Measurements from ENCODE around the gene ATP9B. TPM values are rescaled to one million over a fixed set of nuclear protein-coding genes. Genes with fewer than 3 reads are reported as not detected.

The ATP9B gene
- total RNA-seq, 1 experiment from 2014 or later: 11.7 TPM

DNA sequence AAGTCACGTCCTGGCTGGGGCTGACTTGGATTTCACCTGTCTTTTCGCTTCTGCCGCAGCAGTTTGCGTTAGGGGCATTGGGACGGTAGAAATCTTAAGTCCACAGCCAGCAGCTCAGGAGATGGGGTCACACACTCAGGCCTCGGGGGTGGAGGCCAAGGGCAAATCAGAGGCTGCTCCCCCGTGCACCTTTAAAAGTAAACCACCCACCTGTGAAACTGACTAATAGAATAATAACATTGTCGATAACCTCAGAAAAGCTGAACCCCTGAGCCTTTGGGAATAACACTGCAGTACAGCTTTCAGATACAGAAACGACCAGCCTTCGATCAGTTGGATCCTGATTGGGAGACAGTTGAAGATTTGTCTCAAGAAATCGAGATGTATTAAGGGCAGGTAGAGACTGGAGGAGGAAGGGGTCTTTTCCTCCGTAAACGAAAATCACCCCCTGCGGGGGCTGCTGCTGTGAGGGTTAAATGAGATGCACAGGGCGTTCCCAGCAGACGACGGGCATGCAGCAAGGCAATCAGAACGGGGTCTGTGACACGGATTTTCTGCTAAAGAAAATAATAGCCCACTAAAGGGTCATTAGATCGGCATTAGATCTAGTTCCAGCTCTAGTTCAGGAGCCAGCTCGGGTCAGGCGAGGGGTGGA is 310.2 kb downstream of the ATP9B start:
- Histone ChIP-seq H3K4me3 (no peak overlapping the region), H3K9me3 (no peaks in the 10 kb centered on the region), H3K36me3 (no peaks in the 10 kb centered on the region), H3K27me3 (no peaks in the 10 kb centered on the region)
- DNase-seq: no peak

DNA sequence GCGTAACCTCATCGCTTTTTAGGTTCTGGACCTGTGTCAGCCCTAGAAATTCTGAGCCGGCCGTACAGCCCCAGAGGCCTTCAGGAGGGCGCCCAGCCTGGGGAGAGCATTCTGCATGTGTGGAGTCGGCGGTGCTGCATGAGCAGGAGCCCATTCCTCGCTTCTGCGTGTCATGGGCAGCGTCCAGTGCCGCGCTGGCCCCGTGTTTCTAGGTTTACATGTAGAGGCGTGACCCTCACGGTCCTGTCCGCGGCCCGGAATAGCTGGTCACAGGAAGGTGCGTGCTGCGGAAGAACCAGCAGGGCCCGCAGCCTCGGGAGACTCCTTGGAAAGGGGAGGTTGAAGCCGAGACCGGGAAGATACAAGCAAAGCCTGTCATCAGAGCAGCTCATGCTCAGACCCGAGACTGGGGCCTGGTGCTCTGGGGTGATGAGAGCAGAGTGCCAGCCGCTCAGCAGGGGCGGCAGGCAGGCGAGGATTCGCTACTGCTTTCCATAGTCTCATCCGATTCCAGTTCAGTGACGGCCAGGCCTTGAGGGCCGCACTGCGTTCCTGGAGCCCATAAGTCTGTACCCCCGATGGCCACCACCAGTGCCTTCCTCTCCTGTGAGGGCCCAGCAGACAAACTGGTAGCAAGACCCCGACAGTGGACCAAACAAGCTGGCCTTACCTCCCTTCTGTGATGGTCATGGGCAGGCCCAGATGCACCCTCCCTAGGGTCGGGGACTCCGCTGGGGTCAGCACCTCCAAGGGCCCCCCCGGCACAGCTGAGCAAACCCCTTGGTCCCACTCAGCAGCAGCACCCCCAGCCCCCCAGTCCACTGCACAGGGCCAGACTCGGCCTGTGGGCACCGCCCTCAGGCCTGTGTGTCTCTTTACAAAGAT is 311.0 kb downstream of the ATP9B start:
- Histone ChIP-seq H3K4me3 (no peak overlapping the region), H3K27me3 (no peaks in the 10 kb centered on the region), H3K9me3 (no peaks in the 10 kb centered on the region), H3K36me3 (no peaks in the 10 kb centered on the region)
- DNase-seq: no peak

DNA sequence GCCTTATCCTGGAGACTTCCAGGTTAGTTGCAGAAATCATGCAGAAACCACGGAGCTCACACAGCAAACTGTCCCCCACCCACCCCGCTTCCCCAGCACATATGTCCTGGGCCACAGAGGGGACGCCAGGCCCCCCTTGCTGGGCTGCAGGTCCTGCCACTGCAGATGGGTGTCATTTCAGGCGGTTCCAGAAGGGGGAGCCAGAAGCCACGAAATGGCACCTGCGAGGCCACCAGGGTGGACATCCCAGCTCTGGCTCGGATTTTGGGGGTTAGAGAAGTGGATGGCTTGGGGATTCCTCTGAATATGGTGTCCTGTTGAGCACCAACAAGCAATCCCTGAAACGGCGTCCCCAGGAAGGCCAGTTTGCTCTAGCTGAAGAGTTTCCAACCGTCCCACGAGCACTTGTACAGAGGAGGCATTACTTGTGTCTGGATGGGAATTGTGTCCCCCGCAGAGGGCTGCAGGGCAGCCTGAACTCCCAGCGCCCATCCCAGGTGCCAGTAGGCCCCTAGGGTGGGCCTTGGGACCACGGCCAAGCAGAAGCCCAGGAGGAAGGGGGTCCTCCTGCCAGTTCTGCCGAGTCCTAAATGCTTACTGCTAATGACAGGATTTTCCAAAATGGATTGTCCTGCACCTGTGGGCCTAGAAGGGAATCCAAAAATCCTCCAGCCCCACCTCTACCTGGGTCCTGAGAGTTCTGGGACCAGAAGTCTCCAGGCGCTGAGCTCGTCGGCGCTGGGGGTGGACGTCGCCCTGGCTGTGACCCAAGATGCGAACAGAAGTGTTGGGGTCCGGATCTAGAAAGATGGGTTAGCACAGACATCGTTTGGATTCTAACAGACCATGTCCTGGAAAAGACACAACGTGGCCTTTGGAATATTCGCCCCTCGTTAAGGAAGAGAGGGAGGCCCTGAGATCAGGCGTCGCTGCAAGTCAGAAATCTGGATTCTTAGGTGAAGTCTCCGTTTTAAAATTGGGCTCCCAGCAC is 311.9 kb downstream of the ATP9B start:
- Histone ChIP-seq H3K27me3 (no peaks in the 10 kb centered on the region), H3K9me3 (no peaks in the 10 kb centered on the region), H3K36me3 (no peaks in the 10 kb centered on the region), H3K4me3 (no peak overlapping the region)
- peak; percentile 27 for DNase-seq

DNA sequence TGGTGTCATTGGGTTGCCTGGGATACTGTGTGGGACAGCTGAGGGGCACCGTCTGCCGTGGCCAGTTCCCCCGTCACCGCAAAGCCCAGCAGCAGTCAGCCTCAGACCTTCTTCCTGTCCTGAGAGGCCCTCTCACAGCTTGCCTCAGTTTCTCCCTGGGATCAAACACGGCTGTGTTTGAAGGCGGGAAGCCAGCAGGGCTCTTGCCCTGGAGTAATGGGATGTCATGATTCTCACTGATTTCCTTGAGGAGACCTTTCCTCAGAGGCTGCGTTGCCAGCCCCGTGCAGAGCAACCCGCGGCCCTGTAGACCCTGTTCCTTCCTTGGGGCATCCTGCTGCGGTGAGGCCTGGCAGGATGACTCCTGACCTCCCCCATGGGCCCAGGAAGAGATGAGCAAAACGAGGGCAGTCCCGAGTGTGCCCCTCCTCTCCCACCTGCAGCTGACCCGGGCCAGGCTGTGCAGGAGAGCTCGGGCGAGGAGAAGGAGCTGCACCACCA is 312.7 kb downstream of the ATP9B start:
- H3K4me3 ChIP-seq: no peak overlapping the region
- DNase-seq: no peak
- H3K27me3 ChIP-seq: no peaks in the 10 kb centered on the region
- no peaks in the 10 kb centered on the region for H3K36me3 ChIP-seq
- H3K9me3 ChIP-seq: no peaks in the 10 kb centered on the region

DNA sequence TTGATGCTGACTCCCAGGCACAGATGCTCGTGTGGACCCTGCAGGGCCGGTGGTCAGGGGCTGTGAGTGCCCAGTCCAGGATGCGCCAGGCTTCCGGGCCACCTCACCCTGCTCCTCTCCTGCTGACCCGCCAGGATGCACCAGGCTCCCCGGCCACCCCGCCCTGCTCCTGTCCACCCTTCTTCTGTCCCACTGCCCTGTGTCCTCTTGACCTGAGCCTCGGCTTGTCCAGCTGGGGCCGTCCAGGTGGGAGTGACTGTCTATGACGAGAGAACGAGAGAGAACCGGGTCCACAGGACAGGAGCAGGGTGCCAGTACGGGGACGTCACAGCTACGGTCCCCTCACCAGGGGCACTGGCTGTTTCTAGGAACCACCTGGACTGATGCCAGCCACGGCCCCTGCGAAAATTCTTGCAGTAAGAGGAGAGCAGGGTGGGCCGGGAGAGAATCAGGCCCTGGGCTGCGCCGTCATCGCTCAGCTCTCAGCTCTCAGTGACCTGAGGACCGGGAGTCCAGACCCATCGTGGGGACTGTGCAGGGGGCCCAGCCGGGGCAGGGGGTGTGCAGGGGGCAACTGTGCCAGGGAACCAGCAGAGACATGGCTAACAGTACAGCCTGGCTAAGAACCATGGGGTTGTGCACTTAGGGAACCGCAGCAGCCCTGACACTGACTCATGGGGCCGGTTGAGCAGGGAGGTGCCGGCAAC is 313.6 kb downstream of the ATP9B start:
- no peaks in the 10 kb centered on the region for H3K9me3 ChIP-seq
- no peaks in the 10 kb centered on the region for H3K27me3 ChIP-seq
- H3K36me3 ChIP-seq: no peaks in the 10 kb centered on the region
- DNase-seq: no peak
- H3K4me3 ChIP-seq: no peak overlapping the region

DNA sequence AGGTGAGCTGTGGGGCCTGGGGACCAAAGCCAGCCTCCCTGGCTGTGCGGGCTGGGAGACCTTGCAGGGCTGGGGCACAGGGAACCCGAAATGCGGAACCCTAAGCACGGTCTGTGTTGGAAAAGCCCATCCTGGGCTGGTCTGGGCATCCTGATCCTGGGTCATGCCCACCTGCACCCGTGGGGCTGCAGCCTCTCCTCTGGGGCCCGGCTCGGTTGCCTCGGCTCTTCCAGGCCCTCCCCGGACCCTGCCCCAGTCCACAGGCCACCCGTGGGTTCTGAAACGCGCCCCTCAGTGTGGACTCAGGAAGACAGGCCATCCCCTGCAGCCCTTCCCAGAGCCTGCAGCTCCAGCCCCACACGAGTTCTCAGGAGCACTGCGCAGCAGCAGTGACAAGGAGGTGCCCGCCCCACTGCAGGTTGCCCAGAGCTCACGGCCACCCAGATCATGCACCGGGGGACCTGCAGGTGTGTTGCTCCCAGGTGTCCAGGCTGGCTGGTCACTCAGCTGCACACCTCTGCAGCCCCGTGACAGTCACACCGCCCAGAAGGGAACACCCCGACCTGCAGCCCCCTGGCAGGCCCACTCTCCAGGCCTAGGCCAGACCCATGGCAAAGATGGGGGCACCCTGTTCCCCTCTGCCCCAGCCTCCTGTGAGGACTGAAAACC is 314.3 kb downstream of the ATP9B start:
- Histone ChIP-seq H3K36me3 (no peaks in the 10 kb centered on the region), H3K4me3 (no peak overlapping the region), H3K9me3 (no peaks in the 10 kb centered on the region), H3K27me3 (no peaks in the 10 kb centered on the region)
- no peak for DNase-seq

DNA sequence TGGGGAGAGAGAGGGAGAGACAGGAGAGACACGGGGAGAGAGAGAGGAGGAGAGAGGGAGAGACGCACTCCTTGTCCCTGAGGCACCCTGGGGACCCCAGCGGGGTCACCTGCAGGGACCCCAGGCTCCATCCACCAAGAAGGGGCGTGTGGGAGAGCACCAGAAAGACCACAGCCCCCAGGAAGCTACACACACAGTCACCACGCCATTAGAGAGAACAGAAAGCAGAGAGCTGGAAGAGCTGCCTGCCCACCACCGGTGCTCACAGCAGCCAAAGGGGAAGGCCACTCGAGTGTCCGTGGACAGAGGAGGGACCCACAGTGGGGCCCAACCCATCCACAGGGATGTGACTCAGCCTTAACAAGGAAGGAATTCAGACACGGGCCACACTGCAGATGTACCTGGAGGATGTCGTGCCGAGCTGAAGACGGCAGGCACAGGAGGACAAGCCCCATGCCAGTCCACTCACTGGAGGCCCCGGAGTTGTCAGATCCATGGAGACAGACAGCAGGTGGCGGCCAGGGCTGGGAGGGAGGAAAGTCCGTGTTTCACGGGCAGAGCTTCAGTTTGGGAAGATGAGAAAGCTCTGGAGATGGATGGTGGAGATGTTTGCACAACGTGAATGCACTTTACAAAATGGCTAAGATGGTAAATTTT is 315.1 kb downstream of the ATP9B start:
- Histone ChIP-seq H3K9me3 (no peaks in the 10 kb centered on the region), H3K36me3 (no peaks in the 10 kb centered on the region), H3K27me3 (no peaks in the 10 kb centered on the region), H3K4me3 (no peak overlapping the region)
- DNase-seq: no peak

- no peak for DNase-seq
- no peak overlapping the region for H3K4me3 ChIP-seq
- no peaks in the 10 kb centered on the region for H3K9me3 ChIP-seq
- H3K36me3 ChIP-seq: no peaks in the 10 kb centered on the region
- no peaks in the 10 kb centered on the region for H3K27me3 ChIP-seq
Observed at GRCh38 chr18:79384834-79385233, 315.6 kb downstream of the ATP9B start.

GRCh38 chr18:79385326-79385707 is 316.1 kb downstream of the ATP9B start:
- H3K9me3 ChIP-seq: no peaks in the 10 kb centered on the region
- H3K36me3 ChIP-seq: no peaks in the 10 kb centered on the region
- no peak for DNase-seq
- H3K4me3 ChIP-seq: no peak overlapping the region
- no peaks in the 10 kb centered on the region for H3K27me3 ChIP-seq

DNA sequence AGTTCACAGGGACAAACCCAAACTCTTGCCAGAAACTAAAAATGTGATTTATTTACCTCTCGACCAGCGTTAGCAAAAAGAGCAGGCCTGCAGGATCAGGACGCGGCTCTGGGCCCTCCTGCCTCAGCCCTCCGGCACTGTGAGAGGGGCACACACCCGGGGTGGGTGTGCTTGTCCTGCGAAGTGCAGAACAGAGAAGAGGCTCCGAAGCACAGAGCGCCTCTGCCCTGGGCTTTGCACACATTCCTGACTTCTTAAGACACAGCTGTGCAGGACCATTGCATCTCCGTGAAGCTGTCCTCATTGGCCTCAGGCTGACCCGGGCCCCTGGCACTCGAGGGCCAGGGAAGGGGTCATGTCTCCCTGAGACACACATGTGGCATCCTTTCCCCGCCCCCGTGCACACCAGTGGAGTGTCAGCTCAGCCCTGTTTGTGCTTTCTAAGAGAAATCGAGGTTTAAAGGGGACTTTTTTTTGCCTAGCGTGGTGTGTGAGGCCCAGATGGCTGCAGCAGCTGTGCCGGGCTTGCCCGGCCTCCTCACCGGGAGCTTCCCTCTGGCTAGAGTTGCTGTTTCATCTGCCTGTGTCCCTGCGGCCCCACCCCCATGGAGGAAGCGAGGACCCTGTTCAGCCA is 316.6 kb downstream of the ATP9B start:
- DNase-seq: no peak
- Histone ChIP-seq H3K4me3 (no peak overlapping the region), H3K36me3 (no peaks in the 10 kb centered on the region), H3K27me3 (no peaks in the 10 kb centered on the region), H3K9me3 (no peaks in the 10 kb centered on the region)

- H3K4me3 ChIP-seq: no peak overlapping the region
- no peaks in the 10 kb centered on the region for H3K9me3 ChIP-seq
- DNase-seq: no peak
- H3K27me3 ChIP-seq: no peaks in the 10 kb centered on the region
- H3K36me3 ChIP-seq: no peaks in the 10 kb centered on the region
Observed at GRCh38 chr18:79386547-79386946, 317.4 kb downstream of the ATP9B start.

DNA sequence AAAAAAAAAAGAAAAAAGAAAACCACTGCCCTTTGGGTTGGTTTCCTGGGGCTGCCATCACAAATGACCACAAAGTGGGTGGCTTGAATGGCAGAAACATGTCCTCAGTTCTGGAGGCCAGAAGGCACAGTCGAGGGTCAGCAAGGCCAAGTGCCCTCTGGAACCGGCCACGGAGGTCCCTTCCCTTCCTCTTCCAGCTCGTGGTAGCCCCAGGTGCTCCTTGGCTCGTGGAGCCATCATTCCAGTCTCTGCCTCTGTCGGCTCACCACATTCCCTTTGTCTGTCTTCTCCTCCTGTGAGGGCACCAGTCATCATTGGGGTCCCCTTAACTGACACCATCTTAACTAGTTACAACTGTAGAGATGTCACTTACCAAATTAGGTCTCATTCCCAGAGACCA is 318.0 kb downstream of the ATP9B start:
- no peak for DNase-seq
- no peaks in the 10 kb centered on the region for H3K27me3 ChIP-seq
- H3K4me3 ChIP-seq: no peak overlapping the region
- no peaks in the 10 kb centered on the region for H3K9me3 ChIP-seq
- no peaks in the 10 kb centered on the region for H3K36me3 ChIP-seq

- H3K9me3 ChIP-seq: no peaks in the 10 kb centered on the region
- H3K36me3 ChIP-seq: no peaks in the 10 kb centered on the region
- H3K27me3 ChIP-seq: no peaks in the 10 kb centered on the region
- DNase-seq: no peak
- H3K4me3 ChIP-seq: no peak overlapping the region
Observed at GRCh38 chr18:79387615-79388014, 318.4 kb downstream of the ATP9B start.

DNA sequence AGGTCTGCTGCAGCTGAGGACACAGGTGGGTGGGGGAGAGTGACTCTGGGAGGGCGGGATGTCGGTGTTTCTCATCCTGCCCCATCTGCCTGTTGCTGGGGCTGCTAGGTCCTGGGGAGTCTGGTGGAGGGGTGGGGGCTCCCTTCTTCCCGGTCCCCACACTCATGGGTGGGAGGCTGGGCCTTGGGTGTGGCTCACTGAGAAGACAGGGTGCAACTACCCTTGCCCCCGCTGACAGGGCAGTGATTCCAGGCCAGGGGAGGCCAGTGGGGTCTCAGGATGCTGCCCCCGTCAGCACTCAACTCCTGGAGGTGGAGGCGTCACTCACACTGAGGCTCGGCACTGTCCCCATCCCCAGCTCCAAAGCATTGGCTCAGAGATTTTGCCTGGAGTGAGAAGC is 318.8 kb downstream of the ATP9B start:
- Histone ChIP-seq H3K4me3 (no peak overlapping the region), H3K9me3 (no peaks in the 10 kb centered on the region), H3K36me3 (no peaks in the 10 kb centered on the region), H3K27me3 (no peaks in the 10 kb centered on the region)
- no peak for DNase-seq

DNA sequence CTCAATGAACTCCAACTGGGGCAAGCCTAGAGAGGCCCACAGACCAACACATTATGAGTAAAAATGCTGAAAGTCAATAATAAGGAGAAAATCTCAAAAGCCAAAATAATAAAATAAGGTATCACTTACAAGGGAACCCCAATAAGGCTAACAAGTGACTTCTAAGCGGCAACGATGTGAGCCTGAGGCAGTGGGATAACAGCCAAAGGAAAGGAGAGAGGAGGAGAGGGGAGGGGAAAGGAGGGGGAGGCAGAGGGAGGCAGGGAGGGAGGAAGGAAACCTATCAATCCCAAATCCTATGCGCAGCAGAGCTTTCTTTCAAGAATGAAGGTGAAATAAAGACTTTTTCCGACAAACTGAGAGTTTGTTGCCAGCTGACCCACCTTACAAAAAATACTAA is 320.5 kb downstream of the ATP9B start:
- no peak for DNase-seq
- Histone ChIP-seq H3K36me3 (no peaks in the 10 kb centered on the region), H3K27me3 (no peaks in the 10 kb centered on the region), H3K4me3 (no peak overlapping the region), H3K9me3 (no peaks in the 10 kb centered on the region)

All from MG63 (cell line).